Common myeloid progenitor, CD34-positive (primary cell): Measurements from ENCODE around the gene PALD1.

ENCODE experiments used
- CTCF ChIA-PET: fragments of 350-600 bp; sonication (Branson Sonifier 250); formaldehyde crosslinking; loops from one replicate; lab custom pipeline; 2021; ENCODE audit warnings: antibody characterized with exemption; lab: Charles Lee
- POLR2A ChIA-PET: fragments of 350-600 bp; sonication (Branson Sonifier 250); formaldehyde crosslinking; loops from one replicate; lab custom pipeline; 2021; ENCODE audit warnings: antibody characterized with exemption; lab: Charles Lee
- DNase-seq, 3 donors: peaks; one replicate each; pipeline versions ENCODE4 v3.0.0 to v3.0.0-alpha.2; 2013
- H3K27ac ChIP-seq, 2 experiments: 1 replicate in 1 of 2; 2 replicates in 1 of 2; pipeline ENCODE4 v1.7.0; 2013; ENCODE audit warnings: inconsistent platforms in 2 of 2, low read length in 2 of 2, mild to moderate bottlenecking in 2 of 2, low read depth in 1 of 2, moderate library complexity in 1 of 2; ENCODE audit not compliant: severe bottlenecking in 2 of 2, insufficient read depth in 1 of 2, poor library complexity in 1 of 2
- H3K27me3 ChIP-seq, 5 experiments: replicated peaks in 2 of 5; 1 replicate in 3 of 5; 2 replicates in 2 of 5; pipeline versions ENCODE4 v1.6.1 to v1.7.0; 2013; ENCODE audit warnings: low read length in 4 of 5, mild to moderate bottlenecking in 2 of 5, moderate library complexity in 2 of 5, inconsistent platforms in 1 of 5; ENCODE audit not compliant: insufficient read depth in 5 of 5, control insufficient read depth in 4 of 5
- H3K36me3 ChIP-seq, 4 experiments: 1 replicate in 2 of 4; 2 replicates in 2 of 4; pipeline versions ENCODE4 v1.6.1 to v1.7.0; 2013; ENCODE audit warnings: low read length in 3 of 4, control low read depth in 1 of 4, mild to moderate bottlenecking in 1 of 4; ENCODE audit not compliant: control insufficient read depth in 4 of 4, insufficient read depth in 4 of 4
- H3K4me1 ChIP-seq, 4 experiments: 1 replicate in 3 of 4; 2 replicates in 1 of 4; pipeline versions ENCODE4 v1.6.1 to v1.7.1; 2013; ENCODE audit warnings: low read length in 3 of 4, mild to moderate bottlenecking in 3 of 4, control low read depth in 1 of 4, inconsistent platforms in 1 of 4, moderate library complexity in 1 of 4; ENCODE audit not compliant: control insufficient read depth in 4 of 4, insufficient read depth in 4 of 4; ENCODE audit errors: control extremely low read depth in 1 of 4
- H3K4me3 ChIP-seq, 7 experiments: 1 replicate in 4 of 7; 2 replicates in 3 of 7; pipeline versions ENCODE4 v1.5.1 to v1.7.0; 2013; ENCODE audit warnings: mild to moderate bottlenecking in 7 of 7, low read length in 6 of 7, moderate library complexity in 6 of 7, inconsistent platforms in 2 of 7, low read depth in 2 of 7, control low read depth in 1 of 7; ENCODE audit not compliant: insufficient read depth in 4 of 7, control insufficient read depth in 1 of 7; ENCODE audit errors: extremely low read depth in 1 of 7
- H3K9me3 ChIP-seq, 5 experiments: 1 replicate in 4 of 5; 2 replicates in 1 of 5; pipeline versions ENCODE4 v1.6.1 to v1.7.1; 2013; ENCODE audit warnings: low read length in 4 of 5, mild to moderate bottlenecking in 2 of 5, inconsistent platforms in 1 of 5, low read depth in 1 of 5, moderate library complexity in 1 of 5; ENCODE audit not compliant: control insufficient read depth in 4 of 5, insufficient read depth in 2 of 5; ENCODE audit errors: control extremely low read depth in 1 of 5
- WGBS: methylation state at CpG from one replicate; pipeline ENCODE4 v1.1.5; 2013; ENCODE audit not compliant: insufficient coverage; 5-methylcytosine and 5-hydroxymethylcytosine counted together

PALD1 gene

DNA sequence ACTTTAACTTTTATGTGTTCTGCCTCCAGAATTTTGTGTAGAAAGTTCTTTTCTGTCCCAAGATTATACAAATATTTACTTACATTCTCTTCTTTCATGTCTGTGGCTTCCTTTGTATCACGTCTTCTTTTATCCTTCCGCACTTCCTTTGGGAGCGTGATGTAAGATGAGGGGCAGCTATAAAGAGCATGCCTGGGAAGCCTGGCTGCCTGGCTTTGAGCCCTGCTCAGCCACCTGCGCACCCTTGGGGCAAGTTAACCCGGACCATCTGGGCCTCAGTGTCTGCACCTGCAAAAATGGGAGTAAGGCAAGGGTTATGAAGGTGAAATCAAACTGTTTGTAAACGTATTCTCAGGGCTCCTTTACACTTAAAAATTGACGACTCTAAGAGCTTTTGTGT lies 25.2 kb downstream of the PALD1 start:
- H3K36me3 ChIP-seq, result no peaks in the 10 kb centered on the region
- H3K4me1 ChIP-seq, result peaks cover 0 to 41% (median 28%) of the 10 kb centered on the region in 4 experiments
- no peak overlapping the region for H3K4me3 ChIP-seq
- ChIA-PET POLR2A (interaction anchor here (0.9 kb wide), 1 partner anchor 10 kb away, joined by 4 read pairs; no protein-coding TSS in a partner anchor), CTCF (interaction anchor here (0.6 to 2.7 kb wide), 2 partner anchors 9 kb away, joined by 3 to 11 read pairs; no protein-coding TSS in a partner anchor)
- WGBS, result no CpG with 5 or more reads among the region's 7 CpGs
- no peaks in the 10 kb centered on the region for H3K9me3 ChIP-seq
- no peak overlapping the region for H3K27ac ChIP-seq
- no peaks in the 10 kb centered on the region for H3K27me3 ChIP-seq
- no peak for DNase-seq

DNA sequence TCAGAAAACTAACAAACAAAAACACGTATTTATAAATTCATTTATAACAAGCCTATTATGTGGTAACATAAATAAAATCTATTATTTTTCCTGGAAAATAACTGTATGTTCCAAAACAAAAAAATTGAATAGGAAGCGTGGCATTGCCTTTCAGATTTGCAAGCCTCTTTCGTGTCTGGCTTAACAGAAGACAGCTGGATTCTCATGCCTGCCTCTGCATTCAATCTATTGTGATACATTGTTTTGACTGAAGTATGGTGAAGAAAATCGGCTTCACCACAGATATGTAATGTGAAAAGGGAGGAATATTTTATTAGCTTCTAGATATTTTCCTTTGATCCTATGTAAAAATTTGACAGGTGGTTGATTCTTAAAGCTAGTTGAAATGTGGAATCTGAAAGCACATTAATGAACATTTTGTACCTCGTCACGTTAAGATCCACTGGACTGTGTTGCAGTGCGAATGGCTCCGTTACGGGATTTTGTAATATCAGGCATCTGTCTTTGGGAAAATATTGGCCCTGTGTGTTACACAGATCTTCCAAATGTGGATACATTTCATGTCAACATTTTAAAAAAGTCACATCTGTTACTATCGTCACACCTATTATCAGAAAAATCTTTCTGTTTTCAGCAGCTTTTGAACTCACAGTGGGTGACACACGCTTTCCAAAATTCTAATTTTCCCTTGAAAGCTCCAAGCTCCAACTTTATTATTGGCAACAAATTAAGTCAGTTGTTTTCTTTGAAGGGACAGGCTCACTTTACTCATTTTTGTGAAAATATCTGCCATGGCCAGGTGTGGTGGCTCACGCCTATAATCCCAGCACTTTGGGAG lies 26.2 kb downstream of the PALD1 start:
- Histone ChIP-seq H3K9me3 (no peaks in the 10 kb centered on the region), H3K36me3 (no peaks in the 10 kb centered on the region), H3K4me3 (no peak overlapping the region), H3K27me3 (no peaks in the 10 kb centered on the region), H3K27ac (no peak overlapping the region), H3K4me1 (peaks cover 0 to 41% (median 31%) of the 10 kb centered on the region in 4 experiments)
- DNase-seq, result no peak
- CTCF ChIA-PET, result interaction anchor here (1.1 to 2.7 kb wide), 3 partner anchors 10 to 44 kb away, joined by 3 to 11 read pairs (median 4); no protein-coding TSS in a partner anchor
- POLR2A ChIA-PET, result no interaction called here
- 100% methylated on average over 9 of the region's 12 CpGs for WGBS

DNA sequence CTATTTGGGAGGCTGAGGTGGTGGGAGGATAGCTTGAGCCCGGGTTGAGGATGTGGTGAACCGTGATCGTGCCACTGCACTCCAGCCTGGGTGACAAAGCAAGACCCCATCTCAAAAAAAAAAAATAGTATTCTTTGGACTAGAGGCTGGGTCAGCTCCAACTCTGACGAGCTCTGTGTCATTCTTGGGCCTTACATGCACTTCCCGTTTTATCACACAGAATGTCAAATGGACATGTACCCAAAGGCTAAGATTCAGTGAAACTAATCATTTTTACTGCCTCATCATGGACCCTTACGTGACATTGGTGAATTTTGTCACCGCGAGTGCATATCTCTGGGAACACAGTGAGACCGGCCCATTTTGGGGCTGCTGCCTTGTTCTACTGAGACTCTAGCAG lies 27.3 kb downstream of the PALD1 start:
- peaks cover 4 to 41% (median 30%) of the 10 kb centered on the region in 4 experiments for H3K4me1 ChIP-seq
- no peak for DNase-seq
- H3K36me3 ChIP-seq, result no peaks in the 10 kb centered on the region
- no peaks in the 10 kb centered on the region for H3K27me3 ChIP-seq
- ChIA-PET POLR2A (no interaction called here), CTCF (no interaction called here)
- 94% methylated on average over 6 of the region's 9 CpGs for WGBS
- no peaks in the 10 kb centered on the region for H3K9me3 ChIP-seq
- no peak overlapping the region for H3K4me3 ChIP-seq
- H3K27ac ChIP-seq, result no peak overlapping the region

DNA sequence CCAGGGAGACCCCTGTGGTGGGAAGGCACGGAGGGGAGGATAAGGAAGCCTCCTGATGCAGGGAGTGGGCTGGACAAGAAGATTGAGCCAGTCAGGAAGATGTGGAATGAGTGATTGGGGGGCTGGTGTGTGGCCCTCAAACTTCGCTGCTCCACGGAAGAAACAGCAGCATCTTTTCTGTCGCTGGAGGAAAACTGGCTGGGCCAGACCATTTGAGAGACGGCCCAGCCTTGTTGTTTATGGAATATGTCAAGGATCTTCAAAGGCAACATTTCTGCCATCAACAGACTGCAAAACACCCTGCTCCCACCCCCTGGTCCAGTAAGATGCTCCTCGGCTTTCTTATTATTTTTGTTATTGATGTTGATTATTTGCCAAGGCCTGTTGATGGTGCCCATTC lies 29.4 kb downstream of the PALD1 start:
- ChIA-PET CTCF (interaction anchor here (0.8 to 1.4 kb wide), 2 partner anchors 25 to 51 kb away, joined by 3 read pairs; no protein-coding TSS in a partner anchor), POLR2A (interaction anchor here (1.7 kb wide), 1 partner anchor 14 kb away, joined by 13 read pairs; no protein-coding TSS in a partner anchor)
- 95% methylated on average over 4 of the region's 6 CpGs for WGBS
- H3K36me3 ChIP-seq, result no peaks in the 10 kb centered on the region
- no peaks in the 10 kb centered on the region for H3K27me3 ChIP-seq
- no peak overlapping the region for H3K4me3 ChIP-seq
- H3K9me3 ChIP-seq, result no peaks in the 10 kb centered on the region
- H3K4me1 ChIP-seq, result peaks cover 4 to 44% (median 29%) of the 10 kb centered on the region in 4 experiments
- no peak for DNase-seq
- no peak overlapping the region for H3K27ac ChIP-seq

DNA sequence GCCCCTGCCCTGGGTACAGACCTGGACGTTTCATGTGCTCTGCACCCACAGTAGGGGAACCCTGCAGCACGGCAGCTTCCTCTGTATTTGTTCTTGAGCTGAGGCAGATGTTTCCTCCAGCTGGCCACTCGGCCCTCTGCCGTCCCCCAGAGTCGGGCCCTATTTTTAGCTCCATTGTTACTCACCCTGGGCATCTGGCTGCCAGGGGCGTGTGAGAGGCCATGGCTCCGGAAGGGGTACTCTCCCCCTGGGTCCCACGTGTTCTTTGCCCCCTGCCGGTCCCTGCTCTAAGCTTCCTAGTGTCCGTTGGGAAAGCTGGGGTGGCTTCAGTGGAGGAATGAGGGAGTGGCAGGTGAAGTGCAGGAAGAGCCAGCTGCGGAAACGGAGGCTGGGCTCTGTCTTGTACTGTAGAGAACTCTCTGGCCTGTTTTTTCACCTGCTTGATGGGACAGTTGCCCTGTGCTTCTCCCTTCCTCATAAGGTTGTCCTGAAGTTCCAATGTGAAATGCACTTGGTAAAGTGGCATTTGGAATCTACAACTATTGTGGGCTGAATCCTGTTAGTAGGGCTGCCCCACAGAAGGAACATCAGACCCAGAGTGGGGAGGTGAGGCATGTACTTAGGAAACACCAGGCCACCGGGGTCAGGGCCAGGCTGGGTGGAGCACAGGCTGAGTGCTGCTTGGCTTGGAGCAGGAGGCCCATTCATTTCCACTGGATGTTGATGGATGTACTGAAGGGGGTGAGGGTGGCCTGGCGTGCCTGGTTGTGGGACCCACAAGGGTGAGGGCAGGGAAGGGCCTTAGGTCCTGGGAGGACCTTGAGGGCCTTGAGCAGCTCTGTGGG lies 30.6 kb downstream of the PALD1 start:
- Histone ChIP-seq H3K27me3 (no peaks in the 10 kb centered on the region), H3K9me3 (no peaks in the 10 kb centered on the region), H3K27ac (no peak overlapping the region), H3K4me3 (peak overlapping the region in 3 of 7 experiments; percentile 20 to 52 (median 51)), H3K36me3 (no peaks in the 10 kb centered on the region), H3K4me1 (peaks cover 4 to 47% (median 29%) of the 10 kb centered on the region in 4 experiments)
- 12% methylated on average over 11 of the region's 14 CpGs for WGBS
- DNase-seq, result peak; percentile 40 to 95 (median 89)
- ChIA-PET POLR2A (interaction anchor here (0.5 to 1.7 kb wide), 4 partner anchors 15 to 32 kb away, joined by 3 to 13 read pairs (median 5); no protein-coding TSS in a partner anchor), CTCF (interaction anchor here (0.7 to 5.1 kb wide), 16 partner anchors 13 to 274 kb away, joined by 3 to 35 read pairs (median 4); no protein-coding TSS in a partner anchor)

DNA sequence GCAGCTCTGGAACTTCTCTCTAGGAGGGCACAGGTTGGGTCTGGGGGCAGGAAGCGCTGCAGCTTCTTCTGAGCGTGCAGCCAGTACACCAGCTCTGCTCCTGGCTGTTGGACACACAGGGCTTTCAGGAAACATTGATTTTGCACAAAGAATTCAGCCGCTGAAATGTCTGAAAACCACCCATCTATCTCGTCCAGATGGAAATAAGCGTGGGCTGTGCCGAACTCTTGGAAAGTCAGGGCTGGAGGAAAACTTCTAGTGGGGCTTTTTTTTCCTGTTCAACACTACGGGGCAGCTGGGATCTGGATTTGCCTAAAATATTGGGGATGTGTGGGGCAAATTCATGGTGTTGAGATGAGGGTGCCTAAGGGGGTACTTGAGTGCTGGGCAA lies 31.2 kb downstream of the PALD1 start:
- no peak for DNase-seq
- Histone ChIP-seq H3K4me1 (peaks cover 4 to 47% (median 29%) of the 10 kb centered on the region in 4 experiments), H3K4me3 (peak overlapping the region in 1 of 7 experiments; percentile 52), H3K36me3 (no peaks in the 10 kb centered on the region), H3K9me3 (no peaks in the 10 kb centered on the region), H3K27me3 (no peaks in the 10 kb centered on the region), H3K27ac (no peak overlapping the region)
- 94% methylated on average over 7 of the region's 7 CpGs for WGBS
- CTCF ChIA-PET, result interaction anchor here (0.7 to 5.1 kb wide), 12 partner anchors 8 to 273 kb away, joined by 3 to 35 read pairs (median 8); no protein-coding TSS in a partner anchor
- POLR2A ChIA-PET, result interaction anchor here (1.0 kb wide), 1 partner anchor 20 kb away, joined by 6 read pairs; no protein-coding TSS in a partner anchor
